Glutamatergic neuron (in vitro differentiated cells): ENCODE data around the gene CADM2. TPM values are rescaled to one million over a fixed set of nuclear protein-coding genes. Genes with fewer than 3 reads are reported as not detected.

ENCODE experiments used
- DNase-seq: peaks from one replicate; pipeline ENCODE4 v3.0.0; 2022
- H3K27ac Mint-ChIP-seq: one replicate; pipeline ENCODE4 v1.8.0; 2020; ENCODE audit warnings: mild to moderate bottlenecking, mixed read lengths, inconsistent platforms; ENCODE audit not compliant: unreplicated experiment
- H3K27me3 Mint-ChIP-seq: one replicate; pipeline ENCODE4 v1.8.0; 2020; ENCODE audit warnings: mild to moderate bottlenecking, moderate library complexity, mixed read lengths, inconsistent platforms; ENCODE audit not compliant: unreplicated experiment
- H3K36me3 Mint-ChIP-seq: one replicate; pipeline ENCODE4 v1.8.0; 2020; ENCODE audit warnings: mild to moderate bottlenecking, mixed read lengths, inconsistent platforms; ENCODE audit not compliant: unreplicated experiment
- H3K4me1 Mint-ChIP-seq: one replicate; pipeline ENCODE4 v1.8.0; 2020; ENCODE audit warnings: mild to moderate bottlenecking, low read depth, mixed read lengths, inconsistent platforms; ENCODE audit not compliant: unreplicated experiment
- H3K4me3 Mint-ChIP-seq: one replicate; pipeline ENCODE4 v1.8.0; 2020; ENCODE audit warnings: mild to moderate bottlenecking, mixed read lengths, inconsistent platforms; ENCODE audit not compliant: unreplicated experiment
- H3K9me3 Mint-ChIP-seq: one replicate; pipeline ENCODE4 v1.8.0; 2020; ENCODE audit warnings: mild to moderate bottlenecking, moderate library complexity, mixed read lengths, inconsistent platforms; ENCODE audit not compliant: unreplicated experiment
- total RNA-seq: library from RNA; stranded (reverse); fragmentation: NEBNext Ultra II Directional; extraction: Animal tissue kit (Norgen Biotek cat#: 25700); gene quantifications from one replicate; pipeline ENCODE4 v1.2.1, GENCODE V29; 2021; ENCODE audit not compliant: unreplicated experiment
- TF ChIP-seq, protein P1 (sequence below): fragments of 200-600 bp; sonication (generic); IDR thresholded peaks from one replicate; pipeline ENCODE4 v1.5.0; 2021; ENCODE audit not compliant: partially characterized antibody, unreplicated experiment

The CADM2 gene
- total RNA-seq, 1 donor from 2014 or later: 233 TPM

DNA sequence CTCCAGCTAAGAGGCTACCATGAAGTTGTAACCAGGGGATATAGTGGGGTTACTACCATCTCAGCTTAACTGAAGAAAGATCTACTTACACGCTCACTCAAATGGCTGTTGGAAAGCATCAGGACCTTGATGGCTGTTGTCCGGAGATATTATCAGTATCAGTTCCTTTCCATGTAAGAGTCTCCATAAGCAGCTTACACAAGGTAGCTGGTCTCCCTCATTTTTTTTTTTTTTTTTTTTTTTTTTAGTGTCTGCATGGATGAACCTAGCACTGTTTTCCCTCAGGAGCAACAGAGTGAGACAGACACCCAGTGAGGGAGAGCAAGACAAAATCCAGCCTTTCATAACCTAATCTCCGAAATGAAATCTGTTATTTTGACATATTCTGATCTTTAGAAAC is 230.9 kb downstream of the CADM2 start:
- no peaks in the 10 kb centered on the region for H3K36me3 Mint-ChIP-seq
- no peak overlapping the region for H3K4me3 Mint-ChIP-seq
- no peak overlapping the region for H3K27ac Mint-ChIP-seq
- H3K9me3 Mint-ChIP-seq: no peaks in the 10 kb centered on the region
- H3K4me1 Mint-ChIP-seq: peaks cover 2% of the 10 kb centered on the region
- no peak for DNase-seq
- TF ChIP-seq, protein P1, sequence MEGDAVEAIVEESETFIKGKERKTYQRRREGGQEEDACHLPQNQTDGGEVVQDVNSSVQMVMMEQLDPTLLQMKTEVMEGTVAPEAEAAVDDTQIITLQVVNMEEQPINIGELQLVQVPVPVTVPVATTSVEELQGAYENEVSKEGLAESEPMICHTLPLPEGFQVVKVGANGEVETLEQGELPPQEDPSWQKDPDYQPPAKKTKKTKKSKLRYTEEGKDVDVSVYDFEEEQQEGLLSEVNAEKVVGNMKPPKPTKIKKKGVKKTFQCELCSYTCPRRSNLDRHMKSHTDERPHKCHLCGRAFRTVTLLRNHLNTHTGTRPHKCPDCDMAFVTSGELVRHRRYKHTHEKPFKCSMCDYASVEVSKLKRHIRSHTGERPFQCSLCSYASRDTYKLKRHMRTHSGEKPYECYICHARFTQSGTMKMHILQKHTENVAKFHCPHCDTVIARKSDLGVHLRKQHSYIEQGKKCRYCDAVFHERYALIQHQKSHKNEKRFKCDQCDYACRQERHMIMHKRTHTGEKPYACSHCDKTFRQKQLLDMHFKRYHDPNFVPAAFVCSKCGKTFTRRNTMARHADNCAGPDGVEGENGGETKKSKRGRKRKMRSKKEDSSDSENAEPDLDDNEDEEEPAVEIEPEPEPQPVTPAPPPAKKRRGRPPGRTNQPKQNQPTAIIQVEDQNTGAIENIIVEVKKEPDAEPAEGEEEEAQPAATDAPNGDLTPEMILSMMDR: no peak
- H3K27me3 Mint-ChIP-seq: no peaks in the 10 kb centered on the region

- no peaks in the 10 kb centered on the region for H3K36me3 Mint-ChIP-seq
- H3K9me3 Mint-ChIP-seq: no peaks in the 10 kb centered on the region
- H3K27me3 Mint-ChIP-seq: no peaks in the 10 kb centered on the region
- no peak overlapping the region for H3K4me3 Mint-ChIP-seq
- TF ChIP-seq, protein P1: no peak
- no peak for DNase-seq
- no peaks in the 10 kb centered on the region for H3K4me1 Mint-ChIP-seq
- no peak overlapping the region for H3K27ac Mint-ChIP-seq
Measured at GRCh38 chr3:85193565-85193964, 234.8 kb downstream of the CADM2 start.

GRCh38 chr3:85208650-85209049 is 249.9 kb downstream of the CADM2 start:
- no peak for DNase-seq
- Mint-ChIP-seq H3K4me3 (no peak overlapping the region), H3K4me1 (peaks cover 5% of the 10 kb centered on the region), H3K27ac (no peak overlapping the region), H3K36me3 (no peaks in the 10 kb centered on the region), H3K9me3 (peaks cover 3% of the 10 kb centered on the region), H3K27me3 (no peaks in the 10 kb centered on the region)
- TF ChIP-seq, protein P1: no peak

GRCh38 chr3:85210540-85210939 is 251.8 kb downstream of the CADM2 start:
- no peak for DNase-seq
- peaks cover 5% of the 10 kb centered on the region for H3K4me1 Mint-ChIP-seq
- TF ChIP-seq, protein P1: no peak
- no peaks in the 10 kb centered on the region for H3K27me3 Mint-ChIP-seq
- no peaks in the 10 kb centered on the region for H3K9me3 Mint-ChIP-seq
- H3K27ac Mint-ChIP-seq: no peak overlapping the region
- peaks cover 6% of the 10 kb centered on the region for H3K36me3 Mint-ChIP-seq
- no peak overlapping the region for H3K4me3 Mint-ChIP-seq

GRCh38 chr3:85228966-85229365 is 270.2 kb downstream of the CADM2 start:
- H3K4me1 Mint-ChIP-seq: no peaks in the 10 kb centered on the region
- no peak overlapping the region for H3K27ac Mint-ChIP-seq
- H3K36me3 Mint-ChIP-seq: peaks cover 15% of the 10 kb centered on the region
- no peak overlapping the region for H3K4me3 Mint-ChIP-seq
- H3K27me3 Mint-ChIP-seq: no peaks in the 10 kb centered on the region
- TF ChIP-seq, protein P1: no peak
- DNase-seq: no peak
- H3K9me3 Mint-ChIP-seq: peaks cover 2% of the 10 kb centered on the region
